Epidermal melanocyte (primary cell): ENCODE measurements around the gene TBC1D22A.

Source experiments
- DNase-seq: peaks from one replicate; pipeline ENCODE4 v3.0.0; 2011; ENCODE audit warnings: low spot score; ENCODE audit not compliant: insufficient read length

Gene TBC1D22A

GRCh38 chr22:46990937-46991550 lies 228.6 kb downstream of the TBC1D22A start:
- no peak for DNase-seq

GRCh38 chr22:46991666-46992065 lies 229.2 kb downstream of the TBC1D22A start:
- DNase-seq, result no peak

- no peak for DNase-seq
Observed at GRCh38 chr22:46992121-46992731, 229.8 kb downstream of the TBC1D22A start.

- no peak for DNase-seq
Observed at GRCh38 chr22:46993633-46994032, 231.2 kb downstream of the TBC1D22A start.

GRCh38 chr22:46994265-46994664 lies 231.8 kb downstream of the TBC1D22A start:
- no peak for DNase-seq

- no peak for DNase-seq
Observed at GRCh38 chr22:46994983-46995382, 232.5 kb downstream of the TBC1D22A start.

GRCh38 chr22:46995501-46996360 lies 233.3 kb downstream of the TBC1D22A start:
- DNase-seq, result no peak

GRCh38 chr22:46996595-46997310 lies 234.3 kb downstream of the TBC1D22A start:
- DNase-seq, result no peak

GRCh38 chr22:46997311-46997970 lies 235.0 kb downstream of the TBC1D22A start:
- no peak for DNase-seq

- no peak for DNase-seq
Observed at GRCh38 chr22:46998331-46998730, 235.9 kb downstream of the TBC1D22A start.

GRCh38 chr22:47000256-47000655 lies 237.8 kb downstream of the TBC1D22A start:
- no peak for DNase-seq

- DNase-seq, result no peak
Observed at GRCh38 chr22:47000888-47001287, 238.4 kb downstream of the TBC1D22A start.

- no peak for DNase-seq
Observed at GRCh38 chr22:47001288-47001687, 238.8 kb downstream of the TBC1D22A start.

GRCh38 chr22:47002692-47003091 lies 240.2 kb downstream of the TBC1D22A start:
- no peak for DNase-seq

GRCh38 chr22:47005506-47006408 lies 243.3 kb downstream of the TBC1D22A start:
- no peak for DNase-seq

GRCh38 chr22:47006433-47006832 lies 244.0 kb downstream of the TBC1D22A start:
- no peak for DNase-seq

- DNase-seq, result no peak
Observed at GRCh38 chr22:47006869-47007268, 244.4 kb downstream of the TBC1D22A start.

GRCh38 chr22:47007496-47007895 lies 245.0 kb downstream of the TBC1D22A start:
- no peak for DNase-seq

GRCh38 chr22:47008208-47008885 lies 245.9 kb downstream of the TBC1D22A start:
- DNase-seq, result no peak
